Neutrophil (primary cell): ENCODE measurements around the gene OR8B8.

Source experiments
- H3K27ac ChIP-seq: fragments of 200-600 bp; sonication (generic); 2 replicates; pipeline ENCODE4 v1.5.1; 2016; ENCODE audit warnings: mild to moderate bottlenecking, moderate library complexity
- H3K27me3 ChIP-seq: fragments of 200-600 bp; sonication (generic); 2 replicates; pipeline ENCODE4 v1.6.0; 2016; ENCODE audit warnings: mild to moderate bottlenecking
- H3K36me3 ChIP-seq: fragments of 200-600 bp; sonication (generic); 2 replicates; pipeline ENCODE4 v1.5.1; 2017
- H3K4me1 ChIP-seq, 2 experiments: fragments of 200-600 bp in 1 of 2; sonication (generic) in 1 of 2; 1 replicate in 1 of 2; 2 replicates in 1 of 2; pipeline versions ENCODE4 v1.5.1 to v1.6.1; 2013 to 2016; ENCODE audit warnings: low read depth in 1 of 2, low read length in 1 of 2, mild to moderate bottlenecking in 1 of 2, moderate library complexity in 1 of 2; ENCODE audit not compliant: control insufficient read depth in 1 of 2, insufficient read depth in 1 of 2
- H3K4me3 ChIP-seq, 2 experiments: fragments of 200-600 bp in 1 of 2; sonication (generic) in 1 of 2; 1 replicate in 1 of 2; 2 replicates in 1 of 2; pipeline ENCODE4 v1.5.1; 2013 to 2016; ENCODE audit warnings: low read depth in 1 of 2, low read length in 1 of 2, mild to moderate bottlenecking in 1 of 2, moderate library complexity in 1 of 2
- H3K9me3 ChIP-seq: fragments of 200-600 bp; sonication (generic); 2 replicates; pipeline ENCODE4 v1.5.1; 2016
- TF ChIP-seq, protein P1 (sequence below): fragments of 200-600 bp; sonication (generic); IDR thresholded peaks from 2 replicates; pipeline ENCODE4 v1.5.1; 2016; ENCODE audit warnings: antibody characterized with exemption

OR8B8 gene, protein sequence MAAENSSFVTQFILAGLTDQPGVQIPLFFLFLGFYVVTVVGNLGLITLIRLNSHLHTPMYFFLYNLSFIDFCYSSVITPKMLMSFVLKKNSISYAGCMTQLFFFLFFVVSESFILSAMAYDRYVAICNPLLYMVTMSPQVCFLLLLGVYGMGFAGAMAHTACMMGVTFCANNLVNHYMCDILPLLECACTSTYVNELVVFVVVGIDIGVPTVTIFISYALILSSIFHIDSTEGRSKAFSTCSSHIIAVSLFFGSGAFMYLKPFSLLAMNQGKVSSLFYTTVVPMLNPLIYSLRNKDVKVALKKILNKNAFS

DNA sequence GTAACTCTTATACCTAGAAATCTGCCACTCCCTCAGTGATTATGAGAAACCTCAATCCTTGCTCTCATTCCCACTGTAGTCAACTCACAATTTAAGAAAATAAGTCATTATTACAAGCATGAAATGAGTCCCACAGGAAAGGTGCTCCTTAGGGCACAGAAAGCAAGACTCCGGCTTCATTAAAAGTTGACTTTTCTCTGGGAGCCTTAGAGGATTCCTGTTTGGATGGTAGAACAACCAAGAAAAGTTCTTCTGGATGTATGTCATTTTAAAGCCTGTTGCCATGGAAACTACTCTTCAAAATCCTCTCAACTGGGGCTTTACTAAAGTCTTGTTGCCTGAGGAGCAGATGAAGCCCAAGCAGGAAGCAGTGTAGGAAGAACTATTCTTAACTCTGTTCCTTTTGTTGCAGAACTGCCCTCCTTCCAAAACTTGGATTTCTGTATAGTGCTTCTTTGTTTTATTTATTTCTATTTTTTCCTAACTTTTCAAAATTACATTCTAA, at the start of gene OR8B8:
TSS of gene OR8B8 (minus strand) at position 51 of the 505 bp plus-strand sequence. CDS start 4,611 bp downstream, outside the sequence.
- Histone ChIP-seq H3K9me3 (no peaks in the 10 kb centered on the region), H3K27me3 (no peaks in the 10 kb centered on the region), H3K4me3 (no peak within 1 kb of the TSS), H3K4me1 (no peaks in the 10 kb centered on the region), H3K27ac (no peak within 1 kb of the TSS), H3K36me3 (no peaks in the 10 kb centered on the region)
- TF ChIP-seq, protein P1, sequence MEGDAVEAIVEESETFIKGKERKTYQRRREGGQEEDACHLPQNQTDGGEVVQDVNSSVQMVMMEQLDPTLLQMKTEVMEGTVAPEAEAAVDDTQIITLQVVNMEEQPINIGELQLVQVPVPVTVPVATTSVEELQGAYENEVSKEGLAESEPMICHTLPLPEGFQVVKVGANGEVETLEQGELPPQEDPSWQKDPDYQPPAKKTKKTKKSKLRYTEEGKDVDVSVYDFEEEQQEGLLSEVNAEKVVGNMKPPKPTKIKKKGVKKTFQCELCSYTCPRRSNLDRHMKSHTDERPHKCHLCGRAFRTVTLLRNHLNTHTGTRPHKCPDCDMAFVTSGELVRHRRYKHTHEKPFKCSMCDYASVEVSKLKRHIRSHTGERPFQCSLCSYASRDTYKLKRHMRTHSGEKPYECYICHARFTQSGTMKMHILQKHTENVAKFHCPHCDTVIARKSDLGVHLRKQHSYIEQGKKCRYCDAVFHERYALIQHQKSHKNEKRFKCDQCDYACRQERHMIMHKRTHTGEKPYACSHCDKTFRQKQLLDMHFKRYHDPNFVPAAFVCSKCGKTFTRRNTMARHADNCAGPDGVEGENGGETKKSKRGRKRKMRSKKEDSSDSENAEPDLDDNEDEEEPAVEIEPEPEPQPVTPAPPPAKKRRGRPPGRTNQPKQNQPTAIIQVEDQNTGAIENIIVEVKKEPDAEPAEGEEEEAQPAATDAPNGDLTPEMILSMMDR, result no peak

DNA sequence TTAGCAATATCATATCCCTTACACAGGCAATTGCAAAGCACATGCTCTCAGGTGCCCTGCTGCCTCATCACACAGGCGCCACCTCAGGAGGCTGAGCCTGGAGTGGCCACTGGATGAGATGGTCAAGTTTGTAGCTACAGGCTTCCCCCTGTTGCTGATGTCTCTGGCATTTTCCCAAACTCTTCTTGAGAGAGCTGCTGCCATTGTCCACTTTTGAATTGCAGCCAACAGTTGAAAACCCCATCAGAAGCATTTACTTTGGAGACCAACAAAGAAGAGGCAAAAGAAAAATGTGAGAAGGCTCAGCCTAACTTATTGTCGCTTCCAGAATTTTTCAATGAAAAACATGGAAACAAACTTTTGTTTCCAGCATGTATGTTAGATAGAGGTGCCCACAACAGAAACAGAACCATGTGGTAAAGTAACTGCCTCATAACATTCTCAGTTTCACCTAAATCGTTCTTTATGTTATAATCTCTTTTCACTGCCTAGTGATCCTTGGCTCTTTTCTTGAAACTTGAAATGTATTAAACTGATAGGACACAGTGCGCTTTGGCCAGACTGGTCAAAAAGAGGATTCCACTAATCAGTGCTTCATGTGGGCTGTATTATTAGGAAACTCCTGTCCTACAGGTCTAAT, 47.6 kb upstream of the OR8B8 start:
- H3K36me3 ChIP-seq, result no peaks in the 10 kb centered on the region
- H3K9me3 ChIP-seq, result no peaks in the 10 kb centered on the region
- TF ChIP-seq, protein P1, result no peak
- H3K4me1 ChIP-seq, result no peaks in the 10 kb centered on the region
- H3K4me3 ChIP-seq, result no peak overlapping the region
- no peaks in the 10 kb centered on the region for H3K27me3 ChIP-seq
- no peak overlapping the region for H3K27ac ChIP-seq

DNA sequence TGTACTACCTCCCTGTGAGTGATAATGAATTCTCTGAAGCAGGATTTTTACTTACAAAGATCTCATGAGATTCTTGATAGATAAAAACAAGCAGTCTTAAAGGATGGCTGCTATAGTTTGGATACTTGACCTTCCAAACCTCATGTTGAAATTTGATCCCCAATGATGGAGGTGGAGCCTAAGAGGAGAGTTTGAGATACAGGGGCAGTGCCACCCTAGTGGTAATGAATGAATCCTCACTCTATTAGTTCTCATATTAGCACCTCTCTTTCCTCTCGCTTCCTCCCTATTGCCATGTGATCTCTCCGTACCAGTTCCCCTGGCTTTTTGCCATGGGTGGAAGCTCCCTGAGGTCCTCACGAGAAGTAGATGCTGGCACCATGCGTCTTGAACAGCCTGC, 37.9 kb upstream of the OR8B8 start:
- Histone ChIP-seq H3K27ac (no peak overlapping the region), H3K9me3 (no peaks in the 10 kb centered on the region), H3K4me1 (no peaks in the 10 kb centered on the region), H3K36me3 (no peaks in the 10 kb centered on the region), H3K27me3 (peaks cover 16% of the 10 kb centered on the region), H3K4me3 (no peak overlapping the region)
- TF ChIP-seq, protein P1, result no peak

DNA sequence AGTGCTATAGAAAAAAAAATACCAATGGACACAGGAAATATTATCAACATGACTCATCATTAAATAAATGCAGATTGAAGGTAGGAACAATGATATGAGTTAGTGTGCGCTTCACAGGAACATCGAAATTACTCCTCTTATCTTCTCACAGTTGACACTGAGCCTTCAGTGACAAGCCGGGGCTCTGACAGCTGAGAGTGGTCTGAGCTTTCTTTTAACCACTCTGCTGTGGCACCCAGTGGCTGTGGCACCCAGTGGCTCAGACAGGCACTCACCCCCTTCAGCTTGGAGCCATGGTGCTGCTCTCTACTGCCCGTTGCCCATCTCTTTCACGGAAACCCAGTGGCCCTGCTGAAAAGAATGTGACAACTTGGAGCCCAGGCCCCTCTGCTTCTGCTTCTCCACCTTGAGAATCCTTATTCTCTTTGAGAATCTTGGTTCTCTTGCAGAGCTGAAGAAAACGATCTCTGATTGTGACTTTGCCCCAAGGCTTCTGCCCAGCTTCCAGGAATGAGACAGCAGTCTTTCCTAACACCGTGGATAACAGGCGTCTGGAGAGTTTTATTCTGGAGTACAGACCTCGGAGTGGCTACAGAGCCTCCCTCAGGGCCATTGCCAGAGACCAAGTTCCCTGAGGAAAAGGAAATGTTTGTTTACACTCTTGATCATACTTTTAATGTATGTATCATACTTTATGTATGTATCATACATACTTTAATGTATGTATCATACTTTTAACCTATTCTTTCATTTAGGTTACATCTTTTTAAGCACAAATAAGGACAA, 37.1 kb upstream of the OR8B8 start:
- peaks cover 16% of the 10 kb centered on the region for H3K27me3 ChIP-seq
- no peaks in the 10 kb centered on the region for H3K4me1 ChIP-seq
- TF ChIP-seq, protein P1, result no peak
- H3K27ac ChIP-seq, result no peak overlapping the region
- no peaks in the 10 kb centered on the region for H3K36me3 ChIP-seq
- H3K4me3 ChIP-seq, result no peak overlapping the region
- no peaks in the 10 kb centered on the region for H3K9me3 ChIP-seq

DNA sequence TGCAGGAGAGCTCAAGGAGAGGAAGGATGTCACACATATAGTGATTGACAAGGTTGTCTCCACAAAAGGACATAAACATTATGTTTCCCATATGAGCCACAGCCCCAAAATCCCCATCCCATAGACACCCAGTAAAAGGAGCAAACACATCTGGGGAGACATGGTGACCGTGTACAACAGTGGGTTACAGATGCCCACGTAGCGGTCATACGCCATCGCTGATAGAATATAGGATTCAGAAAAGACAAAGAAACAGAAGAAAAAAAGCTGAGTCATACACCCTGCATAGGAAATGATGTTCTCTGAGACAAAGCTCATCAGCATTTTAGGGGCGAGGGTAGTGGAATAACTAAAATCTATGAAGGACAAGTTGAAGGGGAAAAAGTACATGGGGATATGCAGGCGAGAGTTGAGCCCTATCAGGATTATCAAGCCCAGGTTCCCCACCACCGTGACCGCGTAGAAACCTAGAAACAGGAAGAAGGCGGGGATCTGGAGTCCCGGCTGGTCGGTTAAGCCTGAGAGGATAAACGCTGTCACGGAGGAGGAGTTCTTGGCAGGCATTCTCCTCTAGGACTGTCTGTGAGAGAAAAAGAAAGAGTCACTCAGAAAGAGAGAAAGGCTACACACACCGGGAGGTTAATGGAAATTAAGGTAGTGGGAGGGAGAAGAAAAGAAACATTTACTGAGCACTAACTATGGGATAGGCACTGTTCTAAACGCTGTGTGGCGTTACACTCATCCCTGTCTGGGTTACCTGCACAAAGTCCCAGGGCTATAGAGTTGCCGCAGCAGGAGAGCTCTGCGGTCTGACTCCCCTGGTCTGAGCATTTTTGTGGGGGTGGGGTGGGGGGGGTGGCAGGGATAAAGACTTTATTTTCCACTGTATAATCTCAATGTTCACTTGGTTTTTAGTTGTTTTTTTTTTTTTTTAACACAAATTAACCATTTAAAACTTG, 36.1 kb upstream of the OR8B8 start:
- TF ChIP-seq, protein P1, result no peak
- Histone ChIP-seq H3K27me3 (peaks cover 16% of the 10 kb centered on the region), H3K9me3 (no peaks in the 10 kb centered on the region), H3K4me1 (no peaks in the 10 kb centered on the region), H3K27ac (no peak overlapping the region), H3K36me3 (no peaks in the 10 kb centered on the region), H3K4me3 (no peak overlapping the region)
